Islet of Langerhans (tissue), 1 donor: ENCODE results near the gene AP4B1.

Source experiments
- FAIRE-seq: peaks from one replicate; lab custom pipeline; 2011; peaks lifted over from hg19 to GRCh38; lab: Jason Lieb, UNC

Gene AP4B1

DNA sequence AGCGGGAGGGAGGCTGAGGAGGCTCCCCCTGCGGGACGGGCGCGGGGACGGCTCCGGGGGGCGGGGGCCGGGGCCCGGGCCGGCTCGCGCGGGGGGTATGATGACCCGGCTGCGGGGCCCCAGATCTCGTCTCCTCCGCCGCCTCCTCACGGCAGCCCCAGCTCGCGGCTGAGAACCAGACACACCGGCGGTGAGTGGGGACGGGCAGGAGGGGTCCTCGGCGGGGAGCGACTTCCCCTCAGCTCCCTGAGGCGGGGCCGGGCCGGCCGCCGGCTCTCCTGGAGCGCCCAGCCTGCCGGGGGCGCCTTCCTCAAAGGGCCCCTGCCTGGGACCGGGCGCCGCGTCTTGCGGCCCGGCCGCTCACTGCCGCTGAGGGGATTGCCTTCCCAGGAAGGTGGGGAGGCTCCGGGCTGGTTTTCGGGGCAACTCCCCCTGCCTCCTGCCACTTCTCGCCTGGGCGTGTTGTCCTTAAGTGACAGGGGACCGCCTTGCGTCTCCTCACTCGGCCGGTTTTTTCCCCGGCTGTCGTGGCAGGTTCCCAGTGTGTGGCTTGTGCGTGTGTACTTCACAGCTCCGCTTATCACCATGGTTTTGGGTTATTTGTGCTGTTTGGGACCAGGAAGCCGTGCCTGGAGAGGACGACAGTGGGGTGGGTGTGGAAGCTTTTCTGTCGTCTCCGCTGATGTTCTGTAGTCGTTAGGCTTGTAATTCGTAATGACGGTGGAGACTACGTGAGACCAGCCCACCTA, 25.3 kb upstream of the AP4B1 start:
- no peak for FAIRE-seq

DNA sequence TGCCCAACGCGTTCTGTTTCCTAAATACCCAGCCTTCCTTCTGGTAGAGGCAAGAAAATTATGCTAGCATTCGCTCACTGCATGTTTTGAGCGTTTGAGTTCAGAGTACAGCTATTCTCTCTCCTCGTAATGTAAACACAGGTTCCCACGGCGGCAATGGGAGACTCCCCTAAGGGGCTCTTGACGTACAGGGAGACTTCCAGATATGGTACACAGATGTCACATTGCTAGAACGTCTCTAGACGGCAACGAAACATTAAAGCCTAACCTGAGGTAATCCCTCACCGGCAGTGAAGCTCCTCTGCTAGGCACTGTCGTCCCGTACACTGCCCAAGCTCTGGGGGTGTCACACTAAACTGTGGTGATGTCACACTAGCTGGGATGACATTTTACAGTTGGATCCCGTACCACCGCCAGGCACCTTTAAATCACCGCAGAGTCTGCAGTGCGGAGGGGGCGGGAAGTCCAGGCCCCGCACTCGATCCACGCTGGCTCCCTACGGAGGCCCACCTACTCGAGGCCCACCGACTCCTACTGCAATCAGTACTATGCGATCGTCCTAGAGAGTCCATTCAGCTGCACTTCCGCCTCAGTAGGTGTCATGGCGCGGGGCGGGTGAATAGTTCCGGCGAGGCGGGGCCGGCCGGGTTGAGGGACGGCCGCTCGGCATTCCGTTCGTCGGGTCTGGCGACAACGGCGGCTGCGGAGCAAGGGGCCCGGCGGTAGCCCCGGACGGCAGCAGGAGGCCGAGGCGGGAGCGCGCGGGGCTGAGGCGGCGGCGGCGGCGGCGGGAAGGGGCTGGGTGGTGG, 24.5 kb upstream of the AP4B1 start, which contains the start of gene HIPK1:
HIPK1 (plus strand) TSS at position 384 of the 809 bp plus-strand sequence.
- no peak for FAIRE-seq

DNA sequence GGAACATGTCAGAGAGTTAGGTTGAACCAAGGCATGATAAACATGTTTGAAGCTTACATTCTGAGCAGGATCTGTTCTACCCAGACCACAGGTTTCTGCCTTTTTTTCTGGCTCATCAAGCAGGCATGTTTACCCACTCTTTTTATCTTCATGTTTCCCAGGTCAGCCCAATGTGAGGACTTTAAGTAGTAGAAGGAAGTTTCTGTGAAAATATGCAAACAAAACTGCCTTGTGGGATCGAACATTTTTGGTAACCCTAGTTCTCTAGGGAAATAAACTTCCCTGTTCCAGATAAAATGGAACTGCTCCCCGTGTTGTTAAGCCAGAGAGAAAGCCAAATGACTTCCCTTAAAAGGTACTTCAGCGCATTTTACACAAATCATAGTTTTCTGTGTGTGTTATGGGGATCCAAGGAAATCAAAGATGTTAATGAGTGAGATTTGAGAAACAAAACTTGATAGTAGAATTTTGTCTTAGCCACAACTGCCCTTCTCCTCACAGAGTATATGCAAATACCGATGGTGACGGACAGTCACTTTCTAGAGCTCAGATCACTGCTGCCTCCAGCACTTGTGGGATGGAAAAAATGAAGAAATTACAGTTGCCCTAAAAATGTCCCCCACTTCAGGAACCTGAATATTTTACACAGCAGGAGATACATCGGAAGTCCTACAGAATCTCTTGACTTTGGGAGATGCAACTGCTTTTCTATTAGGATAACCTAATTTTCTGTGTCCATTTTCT, 23.8 kb upstream of the AP4B1 start:
- FAIRE-seq = no peak

DNA sequence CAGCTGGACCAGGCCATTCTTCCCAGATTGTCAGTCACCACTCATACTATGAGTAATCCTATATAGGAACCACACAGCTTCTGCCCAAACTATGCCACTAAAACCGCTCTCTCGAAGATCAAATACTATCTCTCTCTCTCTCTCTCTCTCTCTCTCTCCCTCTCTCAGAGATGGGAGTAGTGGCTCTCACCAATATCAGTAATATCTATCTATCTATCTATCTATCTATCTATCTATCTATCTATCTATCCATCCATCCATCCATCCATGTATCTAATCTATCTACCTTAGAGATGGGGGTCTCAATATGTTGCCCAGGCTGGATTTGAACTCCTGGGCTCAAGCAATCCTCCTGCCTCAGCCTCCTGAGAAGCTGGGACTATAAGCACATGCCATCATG, 19.9 kb upstream of the AP4B1 start:
- FAIRE-seq = no peak

DNA sequence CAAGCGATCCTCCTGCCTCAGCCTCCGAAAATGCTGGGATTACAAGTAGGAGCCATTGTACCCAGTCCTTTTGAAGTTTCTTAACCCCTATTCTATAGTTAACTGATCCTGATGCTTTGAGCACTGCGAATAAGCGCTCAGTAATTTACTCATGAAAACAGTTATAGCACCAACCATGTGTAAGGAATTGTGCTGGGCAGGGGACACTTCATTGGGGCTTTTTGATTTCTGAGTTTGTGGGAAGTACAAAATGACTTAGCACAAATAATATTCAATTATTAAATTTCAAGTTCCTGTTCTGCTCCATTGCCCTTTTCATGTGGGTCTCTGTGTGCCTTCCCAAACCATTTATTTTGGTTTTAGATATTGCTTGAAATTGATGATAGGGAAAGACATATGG, 18.4 kb upstream of the AP4B1 start:
- FAIRE-seq = no peak

DNA sequence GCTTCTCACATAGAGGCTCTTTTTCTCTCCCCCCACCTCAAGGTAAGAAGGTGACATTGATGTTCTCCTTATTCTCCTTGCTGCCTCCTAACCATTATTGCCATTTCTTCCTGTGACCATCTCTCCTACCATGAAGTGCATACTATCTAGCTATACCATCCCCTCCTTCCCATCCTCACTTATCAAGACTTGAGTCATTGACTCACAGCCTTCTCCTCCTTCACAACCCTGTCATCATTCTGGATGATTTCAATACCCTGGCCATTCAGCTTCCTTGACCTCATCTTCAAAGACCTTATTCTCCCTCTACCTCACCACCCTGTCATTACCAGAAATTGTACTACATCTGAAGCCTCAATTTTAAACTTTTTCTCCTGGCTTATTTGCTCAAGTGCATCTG, 13.6 kb upstream of the AP4B1 start:
- no peak for FAIRE-seq

DNA sequence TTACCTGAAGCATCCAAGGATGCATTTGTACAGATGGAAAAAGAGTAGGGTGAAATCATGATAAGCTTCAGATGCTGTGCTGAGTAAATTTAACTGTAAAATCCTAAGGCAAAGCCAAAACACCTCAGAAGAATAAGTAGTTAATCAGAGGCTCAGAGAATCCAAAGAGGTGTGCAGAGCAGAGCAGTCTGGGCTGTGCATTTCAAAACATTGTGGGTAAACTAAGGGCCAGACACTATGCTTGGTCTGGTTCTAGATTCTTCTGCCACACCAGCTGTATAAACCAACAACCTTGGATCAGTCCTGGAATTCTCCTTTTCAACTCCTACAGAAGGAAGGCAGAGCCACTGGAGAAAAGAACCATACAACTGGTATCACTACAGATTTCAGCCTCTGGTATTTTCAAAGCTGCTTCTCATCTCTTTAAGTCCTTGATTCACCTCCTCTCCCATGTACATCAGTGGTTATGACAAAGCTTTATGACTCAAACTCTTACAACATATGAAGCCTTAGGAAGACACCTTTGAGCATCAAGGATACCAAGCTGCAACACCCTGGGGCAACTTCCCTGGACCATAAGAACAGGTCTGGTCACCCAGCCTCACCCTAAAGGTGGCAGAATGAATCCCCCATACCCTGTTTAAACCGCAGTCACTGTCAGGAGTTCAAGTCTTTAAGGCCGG, 12.9 kb upstream of the AP4B1 start:
- FAIRE-seq = no peak

DNA sequence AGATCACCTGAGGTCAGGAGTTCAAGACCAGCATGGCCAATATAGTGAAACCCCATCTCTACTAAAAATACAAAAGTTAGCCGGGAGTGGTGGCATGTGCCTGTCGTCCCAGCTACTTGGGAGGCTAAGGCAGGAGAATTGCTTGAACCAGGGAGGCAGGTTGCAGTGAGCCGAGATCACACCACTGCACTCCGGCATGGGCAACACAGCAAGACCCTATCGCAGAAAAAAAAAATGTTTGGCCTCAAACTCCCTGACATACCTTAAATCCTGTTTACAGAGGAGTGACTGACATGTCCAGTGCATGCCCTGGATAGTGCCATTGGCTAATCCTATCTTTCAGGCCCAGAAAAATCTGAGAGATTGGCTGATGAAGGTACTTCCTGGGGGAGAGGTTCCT, 12.4 kb upstream of the AP4B1 start:
- no peak for FAIRE-seq

DNA sequence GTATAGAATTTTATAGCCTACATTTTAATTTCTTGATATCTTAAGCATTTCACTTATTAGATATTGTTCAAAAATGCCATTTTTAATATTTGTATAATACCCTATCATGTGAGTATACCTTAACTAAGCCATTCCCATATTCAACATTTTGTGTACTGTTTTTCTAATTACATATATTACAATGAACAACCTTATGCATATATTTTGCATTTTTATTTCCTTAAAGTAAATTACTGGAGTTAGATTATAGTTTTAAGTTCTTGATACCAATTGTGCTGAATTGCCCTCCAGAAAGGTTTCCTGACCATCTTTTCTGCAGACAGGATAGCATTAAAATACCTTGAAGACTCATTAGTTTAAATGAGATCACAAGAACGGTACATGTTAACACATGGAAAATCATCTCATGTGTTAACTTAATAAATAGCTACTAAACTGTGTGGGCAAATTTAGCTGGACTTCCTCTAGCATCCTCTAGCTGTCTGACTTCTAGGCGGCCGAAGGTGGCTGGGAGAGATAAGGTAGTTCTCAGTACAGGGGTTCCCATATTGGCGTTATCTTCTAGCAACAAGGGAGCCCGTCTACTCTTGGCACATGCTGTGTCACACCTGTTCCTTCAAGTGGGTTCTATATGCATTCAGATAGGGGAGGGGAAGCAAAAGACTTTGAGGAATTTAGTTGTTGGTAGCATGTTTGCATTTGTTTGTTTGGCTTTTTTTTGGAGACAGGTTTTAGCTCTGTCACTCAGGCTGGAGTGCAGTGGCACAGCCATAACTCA, 9.5 kb upstream of the AP4B1 start:
- no peak for FAIRE-seq

DNA sequence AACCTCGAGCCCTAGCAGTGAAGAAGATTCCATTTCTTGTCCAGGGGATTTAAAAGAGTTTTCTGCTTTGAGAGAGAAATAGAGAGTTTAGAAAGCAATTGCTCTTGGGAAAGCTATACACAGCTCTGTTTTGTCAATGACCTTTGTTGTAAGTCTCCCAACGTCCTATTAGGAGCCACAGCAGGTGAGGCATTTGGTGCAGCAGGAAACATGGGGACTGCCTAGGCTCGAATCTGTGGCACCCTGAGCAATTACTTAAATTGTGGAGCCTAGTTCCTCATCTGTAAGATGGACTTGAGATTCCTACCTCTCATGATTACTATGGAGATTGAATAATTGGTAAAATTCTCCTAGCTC, 8.7 kb upstream of the AP4B1 start:
- no peak for FAIRE-seq

DNA sequence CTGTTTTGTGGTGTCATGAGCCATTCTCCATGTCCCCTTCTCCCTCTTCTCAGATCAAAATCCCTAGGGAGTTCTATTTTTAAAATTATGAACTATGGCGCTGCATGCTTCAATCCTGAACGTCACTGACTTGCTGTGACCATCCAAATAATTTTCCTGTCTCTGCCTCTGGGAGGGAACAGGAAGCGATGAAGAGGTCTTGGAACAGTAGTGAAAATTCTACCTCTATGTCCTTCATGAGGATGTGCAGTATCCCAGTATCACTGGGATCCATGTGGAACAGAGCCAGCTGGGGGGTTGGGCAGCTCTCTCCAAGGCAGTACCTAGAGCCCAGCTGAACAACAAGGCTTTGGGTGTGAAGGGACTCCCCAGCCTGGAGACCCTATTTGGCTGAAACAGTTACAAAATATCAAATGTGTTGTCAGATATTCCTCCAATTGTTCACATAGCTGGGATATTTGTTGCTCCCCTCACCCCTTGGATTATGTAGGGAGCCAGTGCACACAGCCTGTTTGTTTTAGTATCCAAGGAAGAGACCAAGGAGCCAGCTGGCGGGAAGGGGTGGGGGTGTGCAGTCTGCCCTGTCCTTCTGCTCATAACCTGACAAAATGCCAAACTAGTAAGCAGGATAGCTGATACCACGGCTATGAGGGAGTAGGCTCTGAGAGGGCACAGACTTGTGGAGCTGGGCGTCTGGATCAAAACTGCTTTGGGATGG, 8.2 kb upstream of the AP4B1 start:
- no peak for FAIRE-seq

DNA sequence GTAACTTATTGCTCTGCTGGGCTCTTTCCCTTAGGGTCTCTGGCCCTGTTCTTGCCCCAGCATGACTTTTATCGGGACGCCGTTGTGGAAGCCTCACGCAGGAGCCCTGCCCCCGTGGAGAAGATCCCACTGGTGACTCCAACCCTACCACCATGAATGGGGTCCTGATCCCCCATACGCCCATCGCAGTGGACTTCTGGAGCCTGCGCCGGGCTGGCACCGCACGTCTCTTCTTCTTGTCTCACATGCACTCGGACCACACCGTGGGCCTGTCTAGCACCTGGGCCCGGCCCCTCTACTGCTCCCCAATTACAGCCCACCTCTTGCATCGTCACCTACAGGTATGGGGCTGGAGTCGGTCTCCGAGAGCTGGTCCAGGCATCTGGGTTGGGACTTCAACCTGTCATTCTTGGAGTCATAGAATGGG, 849 bp upstream of the AP4B1 start:
- FAIRE-seq = no peak

DNA sequence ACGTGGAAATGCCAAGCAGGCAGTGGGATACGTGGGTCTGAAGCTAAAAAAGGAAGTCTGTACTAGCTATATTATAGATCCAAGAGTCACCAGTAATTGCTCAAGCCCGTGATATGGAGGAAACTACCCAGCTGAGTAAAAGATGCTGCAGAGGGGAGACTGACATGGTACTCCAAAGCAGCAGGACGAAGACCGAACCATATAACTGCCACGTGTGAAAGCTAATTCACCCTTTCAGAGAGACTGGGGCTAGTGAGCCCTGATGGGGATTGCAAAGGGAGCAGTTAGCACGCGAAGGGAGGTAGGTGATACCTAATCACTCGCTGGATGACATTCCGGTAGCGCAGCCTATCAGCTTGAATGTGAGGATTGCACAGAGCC, 316 bp downstream of the AP4B1 start:
- FAIRE-seq = no peak

DNA sequence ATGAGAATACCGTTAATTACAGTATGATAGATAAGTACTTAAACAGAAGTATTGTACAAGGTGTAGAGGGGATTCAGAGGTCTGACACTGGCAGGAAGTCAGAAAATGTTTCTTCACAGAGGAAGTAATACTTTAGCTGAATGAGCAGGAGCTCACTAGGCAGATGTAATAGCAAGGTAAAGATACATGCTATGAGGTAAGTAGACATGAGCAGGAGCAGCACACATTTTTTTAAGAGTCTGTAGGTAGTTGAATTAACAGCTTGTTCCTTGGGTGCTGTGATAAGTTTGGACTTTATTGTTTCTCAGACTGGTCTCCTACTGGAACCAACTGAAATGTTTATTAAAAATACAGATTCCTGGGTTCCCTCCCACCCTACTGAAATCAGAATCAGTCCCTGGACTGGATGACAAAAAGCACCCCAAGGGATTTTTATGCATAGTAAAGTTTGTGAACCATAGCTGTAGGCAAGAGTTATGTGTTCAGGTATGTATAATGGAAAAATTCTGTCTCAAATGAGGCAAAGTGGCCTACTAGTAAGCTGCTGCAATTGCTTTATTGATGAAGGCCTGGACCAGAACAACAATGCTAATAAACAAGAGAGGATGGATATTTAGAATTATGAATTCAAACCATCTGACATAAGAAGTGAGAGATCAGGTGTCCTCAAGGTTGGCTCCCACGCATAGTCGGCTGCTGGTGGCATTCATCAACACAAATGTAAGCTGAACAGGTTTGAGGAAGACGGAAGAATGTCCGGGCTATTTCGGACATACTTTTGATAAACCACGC, 902 bp downstream of the AP4B1 start:
- no peak for FAIRE-seq

DNA sequence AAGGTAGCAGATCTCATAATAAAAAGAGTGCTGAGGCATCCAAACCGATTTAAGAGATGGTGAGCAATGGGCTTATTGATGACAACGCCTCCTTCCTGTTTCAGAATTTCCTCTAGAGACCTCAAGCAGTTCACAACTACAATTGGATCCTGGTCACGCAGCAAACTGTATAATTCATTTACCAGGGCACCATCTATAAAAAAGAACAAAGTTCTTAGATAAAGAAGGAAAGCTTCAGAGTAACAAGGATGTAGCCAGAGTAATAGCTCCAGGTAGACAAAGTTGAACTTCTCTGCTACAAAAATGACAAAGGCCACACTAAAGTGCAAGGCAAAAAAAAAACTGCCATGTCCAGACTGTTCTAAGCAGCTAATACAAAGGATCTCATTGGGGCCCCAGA, 3.4 kb downstream of the AP4B1 start:
- no peak for FAIRE-seq

DNA sequence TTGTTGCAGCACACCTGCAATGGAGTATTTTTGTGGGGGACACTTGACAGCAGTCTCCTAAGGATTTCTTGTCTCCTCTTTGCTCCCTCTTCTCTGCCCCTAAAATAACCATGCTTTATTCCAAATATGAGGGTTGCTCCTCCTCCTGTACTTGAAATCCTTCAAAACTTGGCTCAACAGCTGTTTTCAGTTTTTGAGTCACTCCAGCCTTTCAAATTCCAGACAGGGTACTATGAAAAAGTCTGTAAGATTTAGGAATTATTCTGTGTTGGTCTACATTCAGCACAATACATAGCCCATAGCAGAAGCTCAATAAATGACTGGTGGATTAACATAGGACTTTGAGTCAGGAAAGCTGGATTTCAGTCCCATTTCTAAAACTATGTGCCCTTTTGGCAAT, 5.5 kb downstream of the AP4B1 start:
- FAIRE-seq = no peak

DNA sequence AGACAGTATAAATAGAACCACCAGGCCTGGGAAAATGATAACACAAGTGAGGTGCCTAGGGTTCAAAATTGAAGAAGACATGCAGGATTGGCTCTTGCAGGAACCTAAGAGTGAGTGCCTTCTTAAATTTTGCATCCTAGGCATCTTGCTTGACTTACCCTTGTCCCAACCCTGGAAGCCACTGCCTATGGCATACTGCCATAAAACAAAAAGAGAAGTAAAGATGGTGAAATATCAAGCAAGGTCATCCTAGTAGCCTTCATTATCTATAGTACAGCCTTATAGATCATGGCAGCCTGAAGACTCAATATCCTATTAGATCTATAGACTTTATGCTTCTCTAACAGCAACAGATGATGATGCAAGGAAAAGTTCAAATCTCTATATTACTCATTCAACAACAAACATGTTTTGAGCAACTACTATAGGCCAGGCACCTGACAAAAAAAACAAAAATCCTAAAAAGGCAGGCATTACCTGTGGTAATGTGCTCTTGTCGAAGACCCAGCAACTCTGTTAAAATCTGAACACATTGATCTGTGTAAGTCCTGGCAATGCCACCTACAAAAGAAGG, 6.3 kb downstream of the AP4B1 start:
- FAIRE-seq = no peak

DNA sequence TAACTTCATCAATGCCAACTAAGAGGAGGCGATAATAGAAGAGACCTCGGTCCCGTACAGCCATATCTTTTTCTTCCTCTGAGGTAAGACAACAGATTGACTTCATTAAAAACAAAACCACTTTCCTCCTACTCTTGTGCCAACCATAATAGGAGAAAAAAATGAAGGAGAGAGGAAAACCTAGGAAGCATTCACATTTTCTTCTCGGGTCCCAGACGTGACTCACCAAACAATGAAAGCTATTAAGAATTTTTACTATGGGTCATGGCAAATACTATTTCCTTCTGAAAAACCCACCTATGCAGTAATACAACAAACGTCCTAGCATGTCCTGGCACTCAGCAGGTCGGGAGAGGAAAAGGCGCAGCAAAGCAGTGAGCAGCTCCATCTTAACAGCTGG, 8.6 kb downstream of the AP4B1 start:
- FAIRE-seq = no peak

DNA sequence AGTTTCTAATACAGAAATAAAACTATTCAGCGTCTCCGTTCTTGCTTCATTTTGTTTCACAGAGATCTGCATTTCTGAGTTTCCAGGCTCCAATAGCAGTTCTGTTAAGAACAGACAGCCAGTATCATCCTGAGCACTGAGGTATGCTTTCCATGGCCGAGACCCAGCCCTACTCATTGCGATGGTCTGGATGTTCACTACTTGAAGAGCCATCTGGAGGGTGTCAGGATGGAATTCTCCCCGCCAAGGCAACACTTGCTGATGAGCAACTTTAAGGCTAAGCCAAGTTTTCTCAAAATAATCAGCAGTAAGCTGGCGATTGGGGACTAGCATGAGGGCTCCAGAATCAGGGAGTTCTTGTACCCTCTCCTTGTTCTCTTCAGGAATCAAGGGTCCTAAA, 9.5 kb downstream of the AP4B1 start:
- FAIRE-seq = no peak

DNA sequence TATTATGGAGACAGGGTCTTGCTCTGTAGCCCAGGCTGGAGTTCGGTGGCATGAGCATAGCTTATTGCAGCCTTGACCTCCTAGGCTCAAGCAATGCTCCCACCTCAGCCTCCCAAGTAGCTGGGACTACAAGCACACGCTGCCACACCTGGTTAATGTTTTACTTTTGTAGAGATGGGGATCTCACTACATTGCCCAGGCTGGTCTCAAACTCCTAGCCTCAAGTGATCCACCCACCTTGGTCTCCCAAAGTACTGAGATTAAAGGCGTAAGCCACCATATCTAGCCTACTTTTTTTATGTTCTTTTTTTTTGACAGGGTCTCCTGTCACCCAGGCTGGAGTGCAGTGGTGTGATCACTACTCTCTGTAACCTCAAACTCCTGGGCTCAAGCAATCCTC, 11.3 kb downstream of the AP4B1 start:
- FAIRE-seq = no peak
